GM18505 (cell line): ENCODE results near the gene B4GALNT4.
"Not testable (repeated sequence)": the region's sequence is repeated elsewhere in the genome, so short reads cannot be mapped to it uniquely, and the experiment has no call there.

ENCODE experiments used
- ATAC-seq: cut with Tn5 transposase; IDR thresholded peaks from one replicate; pipeline ENCODE4 v1.9.1; 2021; ENCODE audit not compliant: unreplicated experiment
- POLR2A ChIP-seq: IDR thresholded peaks from 4 replicates; pipeline ENCODE4 v1.6.1; 2011; ENCODE audit warnings: borderline replicate concordance; ENCODE audit not compliant: insufficient read depth, insufficient read length; ENCODE audit errors: extremely low read depth

The B4GALNT4 gene

GRCh38 chr11:359181-359714 lies 10.1 kb upstream of the B4GALNT4 start:
- ATAC-seq, result no peak
- no peak for TF ChIP-seq POLR2A

- TF ChIP-seq POLR2A, result no peak
- ATAC-seq, result no peak
Measured at GRCh38 chr11:360326-361280, 8.7 kb upstream of the B4GALNT4 start.

- no peak for TF ChIP-seq POLR2A
- ATAC-seq, result no peak
Measured at GRCh38 chr11:362642-363442, 6.5 kb upstream of the B4GALNT4 start.

- not testable (repeated sequence) for ATAC-seq
Measured at GRCh38 chr11:363443-363805, 5.9 kb upstream of the B4GALNT4 start.

- no peak for ATAC-seq
- TF ChIP-seq POLR2A, result no peak
Measured at GRCh38 chr11:363948-364761, 5.1 kb upstream of the B4GALNT4 start.

- no peak for TF ChIP-seq POLR2A
- no peak for ATAC-seq
Measured at GRCh38 chr11:364991-365725, 4.1 kb upstream of the B4GALNT4 start.

- no peak for TF ChIP-seq POLR2A
- ATAC-seq, result no peak
Measured at GRCh38 chr11:365831-366230, 3.5 kb upstream of the B4GALNT4 start.

GRCh38 chr11:367956-368413 lies 1.3 kb upstream of the B4GALNT4 start:
- ATAC-seq, result no peak
- no peak for TF ChIP-seq POLR2A

GRCh38 chr11:368414-369335 lies 624 bp upstream of the B4GALNT4 start:
- no peak for TF ChIP-seq POLR2A
- ATAC-seq, result no peak

- no peak for ATAC-seq
- TF ChIP-seq POLR2A, result no peak
Measured at GRCh38 chr11:370070-370941, 1.0 kb downstream of the B4GALNT4 start.
